Activated CD8-positive, alpha-beta memory T cell treated with anti-CD3 and anti-CD28 coated beads for 24 hours (primary cell): ENCODE results near the gene SCNN1B.

ENCODE experiments used
- DNase-seq: peaks from one replicate; pipeline ENCODE4 v3.0.0-alpha.2; 2020

The SCNN1B gene

GRCh38 chr16:23321206-23321875 lies 19.2 kb downstream of the SCNN1B start:
- DNase-seq: no peak

GRCh38 chr16:23323224-23324030 lies 21.3 kb downstream of the SCNN1B start:
- no peak for DNase-seq

- DNase-seq: no peak
Observed at GRCh38 chr16:23324727-23325126, 22.6 kb downstream of the SCNN1B start.

GRCh38 chr16:23327836-23328235 lies 25.7 kb downstream of the SCNN1B start:
- no peak for DNase-seq

GRCh38 chr16:23330161-23330560 lies 28.1 kb downstream of the SCNN1B start:
- DNase-seq: no peak

- DNase-seq: no peak
Observed at GRCh38 chr16:23330583-23331249, 28.6 kb downstream of the SCNN1B start.

GRCh38 chr16:23333034-23333579 lies 31.0 kb downstream of the SCNN1B start:
- no peak for DNase-seq

GRCh38 chr16:23333831-23334456 lies 31.8 kb downstream of the SCNN1B start:
- no peak for DNase-seq

GRCh38 chr16:23334457-23334853 lies 32.4 kb downstream of the SCNN1B start:
- no peak for DNase-seq

GRCh38 chr16:23334950-23335349 lies 32.8 kb downstream of the SCNN1B start:
- no peak for DNase-seq

- no peak for DNase-seq
Observed at GRCh38 chr16:23337836-23338550, 35.9 kb downstream of the SCNN1B start.

- no peak for DNase-seq
Observed at GRCh38 chr16:23339787-23340186, 37.7 kb downstream of the SCNN1B start.

- DNase-seq: no peak
Observed at GRCh38 chr16:23342083-23342640, 40.1 kb downstream of the SCNN1B start.

GRCh38 chr16:23343643-23344612 lies 41.8 kb downstream of the SCNN1B start:
- no peak for DNase-seq

- DNase-seq: no peak
Observed at GRCh38 chr16:23345237-23345636, 43.1 kb downstream of the SCNN1B start.

- no peak for DNase-seq
Observed at GRCh38 chr16:23348579-23349469, 46.7 kb downstream of the SCNN1B start.

- DNase-seq: no peak
Observed at GRCh38 chr16:23351360-23351759, 49.3 kb downstream of the SCNN1B start.

GRCh38 chr16:23353440-23353839 lies 51.3 kb downstream of the SCNN1B start:
- no peak for DNase-seq

GRCh38 chr16:23354246-23354645 lies 52.1 kb downstream of the SCNN1B start:
- DNase-seq: no peak
